ENCODE results near the gene DPP9.

- TF ChIP-seq, protein P1, sequence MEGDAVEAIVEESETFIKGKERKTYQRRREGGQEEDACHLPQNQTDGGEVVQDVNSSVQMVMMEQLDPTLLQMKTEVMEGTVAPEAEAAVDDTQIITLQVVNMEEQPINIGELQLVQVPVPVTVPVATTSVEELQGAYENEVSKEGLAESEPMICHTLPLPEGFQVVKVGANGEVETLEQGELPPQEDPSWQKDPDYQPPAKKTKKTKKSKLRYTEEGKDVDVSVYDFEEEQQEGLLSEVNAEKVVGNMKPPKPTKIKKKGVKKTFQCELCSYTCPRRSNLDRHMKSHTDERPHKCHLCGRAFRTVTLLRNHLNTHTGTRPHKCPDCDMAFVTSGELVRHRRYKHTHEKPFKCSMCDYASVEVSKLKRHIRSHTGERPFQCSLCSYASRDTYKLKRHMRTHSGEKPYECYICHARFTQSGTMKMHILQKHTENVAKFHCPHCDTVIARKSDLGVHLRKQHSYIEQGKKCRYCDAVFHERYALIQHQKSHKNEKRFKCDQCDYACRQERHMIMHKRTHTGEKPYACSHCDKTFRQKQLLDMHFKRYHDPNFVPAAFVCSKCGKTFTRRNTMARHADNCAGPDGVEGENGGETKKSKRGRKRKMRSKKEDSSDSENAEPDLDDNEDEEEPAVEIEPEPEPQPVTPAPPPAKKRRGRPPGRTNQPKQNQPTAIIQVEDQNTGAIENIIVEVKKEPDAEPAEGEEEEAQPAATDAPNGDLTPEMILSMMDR (IDR thresholded peaks at IDR 0.05) = no peak
- no peak for TF ChIP-seq POLR2A (IDR thresholded peaks at IDR 0.05)
- no peak for TF ChIP-seq EP300 (IDR thresholded peaks at IDR 0.05)
Measured at GRCh38 chr19:4641132-4641531, 82.5 kb downstream of the DPP9 start.
